Activated CD4-positive, alpha-beta T cell treated with anti-CD3 and anti-CD28 coated beads, Interleukin-2, Interleukin-6, amounts not matched to agents 100 ng/mL and 50 ng/mL, durations not matched to agents 16 hours and 8 hours (primary cell): ENCODE data around the gene RGS9BP.
"Not testable (repeated sequence)": the region's sequence is repeated elsewhere in the genome, so short reads cannot be mapped to it uniquely, and the experiment has no call there.

Source experiments
- DNase-seq: peaks from one replicate; pipeline ENCODE4 v3.0.0-alpha.2; 2020

RGS9BP gene, protein sequence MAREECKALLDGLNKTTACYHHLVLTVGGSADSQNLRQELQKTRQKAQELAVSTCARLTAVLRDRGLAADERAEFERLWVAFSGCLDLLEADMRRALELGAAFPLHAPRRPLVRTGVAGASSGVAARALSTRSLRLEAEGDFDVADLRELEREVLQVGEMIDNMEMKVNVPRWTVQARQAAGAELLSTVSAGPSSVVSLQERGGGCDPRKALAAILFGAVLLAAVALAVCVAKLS

DNA sequence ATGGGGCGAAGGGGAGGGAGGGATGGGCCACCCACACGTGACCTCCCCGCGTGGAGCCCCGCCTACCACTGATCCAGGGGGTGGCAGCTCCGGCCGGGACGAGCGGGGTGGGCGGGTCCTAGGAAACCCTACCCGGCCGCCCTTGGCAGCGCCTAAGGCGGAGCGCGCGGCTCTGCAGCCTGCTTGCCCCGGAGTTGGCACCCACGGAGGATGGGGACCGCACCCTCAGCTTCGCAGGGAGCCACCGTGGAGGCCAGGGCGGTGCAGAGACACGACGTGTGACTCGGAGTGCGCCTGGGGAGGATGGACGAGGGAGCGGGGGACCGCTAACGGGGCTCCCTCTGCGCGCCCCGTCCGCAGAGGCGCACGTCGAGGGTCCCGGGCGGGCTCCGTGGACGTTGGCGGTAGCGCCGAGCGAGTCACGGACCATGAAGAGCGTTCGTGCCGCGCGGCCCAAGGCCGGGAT is at the start of gene RGS9BP:
RGS9BP (plus strand) TSS at position 129 of the 466 bp plus-strand sequence. CDS start 416 bp downstream, outside the sequence.
- DNase-seq, result peak; percentile 76

- DNase-seq, result no peak
These were observed 48.7 kb upstream of the RGS9BP start for GRCh38 chr19:32626969-32627368.

GRCh38 chr19:32627714-32628270 is 47.9 kb upstream of the RGS9BP start:
- DNase-seq, result no peak

GRCh38 chr19:32630338-32630737 is 45.3 kb upstream of the RGS9BP start:
- no peak for DNase-seq

- no peak for DNase-seq
These were observed 44.3 kb upstream of the RGS9BP start for GRCh38 chr19:32631381-32631780.

DNA sequence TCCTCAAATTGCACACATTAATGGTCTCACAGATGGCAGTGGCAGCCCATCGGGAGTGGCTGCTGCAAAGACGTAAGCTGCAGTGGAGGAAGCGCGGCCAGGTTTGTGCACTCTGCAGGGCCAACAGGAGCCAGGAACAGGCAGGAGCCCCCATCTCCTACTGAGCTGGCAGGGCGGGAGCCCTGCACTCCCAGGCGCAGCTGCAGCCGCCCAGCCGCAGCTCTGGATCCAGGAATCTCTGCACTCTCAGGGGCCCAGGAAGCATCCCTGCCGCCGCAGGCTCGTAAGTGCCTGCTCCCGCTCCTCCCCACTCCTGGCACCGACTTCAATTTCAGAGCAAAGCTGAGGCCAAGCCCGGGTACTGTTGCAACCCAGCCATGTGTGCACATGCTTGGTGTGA is 38.2 kb upstream of the RGS9BP start:
- no peak for DNase-seq

DNA sequence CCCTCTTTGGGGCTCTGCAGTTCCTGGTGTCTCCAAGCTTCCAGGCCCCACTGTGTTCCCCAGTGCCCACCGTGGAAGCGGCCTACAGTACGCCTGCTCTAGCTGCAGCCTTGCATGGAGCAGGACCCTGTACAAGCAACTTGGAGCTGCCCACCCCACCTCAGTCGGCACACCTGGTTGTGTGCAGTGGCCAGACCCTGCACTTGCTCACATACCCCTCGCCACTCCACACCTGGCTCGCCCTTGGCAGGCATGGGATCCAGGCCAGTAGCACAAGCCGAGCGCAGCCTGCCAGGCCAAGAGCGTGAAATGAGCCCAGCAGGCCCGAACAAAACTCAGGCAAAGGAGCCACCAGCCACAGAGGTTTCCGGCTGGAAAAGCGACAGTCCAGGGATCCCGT is 37.0 kb upstream of the RGS9BP start:
- no peak for DNase-seq

- DNase-seq, result peak; percentile 62
These were observed 32.9 kb upstream of the RGS9BP start for GRCh38 chr19:32642771-32643170.

GRCh38 chr19:32646556-32646955 is 29.1 kb upstream of the RGS9BP start:
- peak; percentile 63 for DNase-seq

DNA sequence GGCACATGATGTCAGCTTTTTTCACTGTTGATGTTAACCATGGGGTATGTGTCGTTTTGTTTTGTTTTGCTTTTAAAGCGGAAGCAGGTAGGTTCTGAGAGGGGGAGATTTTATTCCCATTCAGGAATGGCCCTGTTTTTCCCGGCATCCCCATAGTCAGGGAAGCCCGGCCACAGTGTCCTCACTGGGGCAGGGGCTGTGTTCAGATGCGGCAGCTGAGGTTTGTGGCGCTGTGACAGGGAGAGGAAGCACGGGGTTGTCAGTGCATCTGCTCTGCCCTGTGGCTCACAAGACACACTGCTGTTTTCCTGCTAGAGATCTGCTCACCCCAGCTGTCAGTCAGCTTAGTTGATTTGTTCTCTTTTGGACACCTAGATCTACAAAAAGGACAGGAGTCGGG is 28.3 kb upstream of the RGS9BP start:
- DNase-seq, result no peak

GRCh38 chr19:32649751-32650150 is 25.9 kb upstream of the RGS9BP start:
- DNase-seq, result no peak

GRCh38 chr19:32650671-32651070 is 25.0 kb upstream of the RGS9BP start:
- no peak for DNase-seq

- DNase-seq, result no peak
These were observed 23.9 kb upstream of the RGS9BP start for GRCh38 chr19:32651729-32652140.

GRCh38 chr19:32652331-32652730 is 23.3 kb upstream of the RGS9BP start:
- DNase-seq, result not testable (repeated sequence)

GRCh38 chr19:32652894-32653598 is 22.6 kb upstream of the RGS9BP start:
- DNase-seq, result no peak

DNA sequence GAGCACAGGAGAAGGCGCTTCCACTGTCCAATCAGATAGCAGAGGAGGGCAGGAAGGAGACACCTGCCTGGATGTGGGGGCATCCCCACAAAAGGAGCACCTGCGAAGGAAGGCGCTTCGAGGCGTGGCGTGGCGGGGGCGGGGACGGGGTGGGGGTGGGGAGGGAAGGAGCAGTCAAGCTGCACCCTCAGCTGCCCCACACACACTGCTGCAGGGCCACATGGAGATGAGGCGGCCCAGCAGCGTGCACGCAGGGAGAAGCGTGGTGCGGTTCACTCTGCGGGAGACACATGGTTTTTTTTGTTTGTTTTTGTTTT is 22.1 kb upstream of the RGS9BP start:
- DNase-seq, result no peak

GRCh38 chr19:32656379-32656778 is 19.3 kb upstream of the RGS9BP start:
- not testable (repeated sequence) for DNase-seq

DNA sequence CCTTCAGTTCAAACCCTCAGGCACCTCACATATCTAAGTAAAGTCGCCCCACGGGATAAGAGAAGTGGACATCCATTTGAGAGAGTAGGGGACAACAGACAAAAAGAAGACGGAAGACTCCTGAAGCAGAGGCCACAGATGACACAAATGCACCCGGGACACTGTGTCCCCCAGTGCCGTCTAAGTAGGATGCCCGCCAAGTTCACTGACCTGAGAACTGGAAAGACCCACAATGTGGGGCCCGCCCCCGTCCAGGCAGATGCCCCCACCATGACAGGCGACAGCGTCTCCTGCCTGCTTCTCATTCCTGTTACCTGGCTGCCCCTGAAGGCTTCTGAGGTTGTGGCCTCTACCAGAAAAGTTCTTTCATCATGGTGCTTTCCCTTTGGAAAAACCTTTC is 17.6 kb upstream of the RGS9BP start:
- DNase-seq, result no peak

- DNase-seq, result no peak
These were observed 17.1 kb upstream of the RGS9BP start for GRCh38 chr19:32658527-32658926.

DNA sequence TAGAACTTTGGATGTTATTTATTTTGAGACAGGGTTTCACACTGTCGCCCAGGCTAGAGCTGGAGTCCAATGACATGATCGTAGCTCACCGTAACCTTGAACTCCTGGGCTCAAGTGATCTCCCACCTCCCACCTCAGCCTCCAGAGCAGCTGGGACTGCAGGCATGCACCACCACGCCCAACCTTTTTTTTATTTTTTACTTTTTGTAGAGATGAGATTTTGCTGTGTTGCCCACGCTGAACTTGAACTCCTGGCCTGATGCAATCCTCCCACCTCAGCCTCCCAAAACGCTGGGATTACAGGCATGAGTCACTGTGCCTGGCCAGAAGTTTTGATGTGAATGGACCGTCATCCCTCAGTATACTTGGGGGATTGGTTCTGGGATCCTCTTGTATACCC is 14.3 kb upstream of the RGS9BP start:
- DNase-seq, result no peak

- no peak for DNase-seq
These were observed 13.5 kb upstream of the RGS9BP start for GRCh38 chr19:32662186-32662585.

GRCh38 chr19:32666084-32666483 is 9.6 kb upstream of the RGS9BP start:
- DNase-seq, result no peak

- no peak for DNase-seq
These were observed 6.3 kb upstream of the RGS9BP start for GRCh38 chr19:32669310-32669709.

- DNase-seq, result no peak
These were observed 3.6 kb upstream of the RGS9BP start for GRCh38 chr19:32671883-32672593.
